ENCODE measurements around the gene PRDM5. TPM values are rescaled to one million over a fixed set of nuclear protein-coding genes. Genes with fewer than 3 reads are reported as not detected.

Gene PRDM5
- polyA plus RNA-seq, 1 donor (not counting 4 experiments of a cell fraction or from before 2014, with no cell fraction given): 3.6 TPM

DNA sequence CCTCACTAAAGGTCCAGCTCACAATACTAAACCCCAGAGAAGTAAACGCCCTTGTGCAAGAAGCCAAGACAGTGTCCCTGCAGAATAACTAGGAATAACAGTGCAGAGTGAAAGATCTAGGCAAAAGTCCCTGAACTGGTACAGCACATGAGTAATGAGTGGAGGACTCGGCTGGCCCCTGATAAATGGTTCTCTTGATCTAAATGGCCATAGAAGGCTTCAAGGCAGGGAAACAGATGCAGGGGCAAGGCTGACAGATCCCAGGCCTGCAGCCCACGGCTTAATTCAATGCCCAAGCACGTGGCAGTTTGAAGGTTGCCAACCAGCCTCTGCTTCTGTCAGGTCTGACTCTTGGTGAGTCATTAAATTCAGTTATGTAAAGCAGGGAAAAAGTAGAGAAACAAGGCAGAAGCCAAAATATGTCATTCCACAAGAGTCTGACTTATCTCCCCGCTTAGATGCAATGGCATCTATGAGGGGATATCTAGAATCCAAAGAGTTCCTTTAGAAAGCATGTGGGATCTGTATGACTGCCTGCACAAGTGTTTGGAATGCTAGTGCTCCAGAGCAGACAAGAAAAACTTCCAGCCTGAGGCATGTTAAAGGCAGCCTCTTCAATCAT lies 121.3 kb downstream of the PRDM5 start:
- Histone ChIP-seq H3K4me3 (ENCODE audit: control insufficient read depth in 2 of 3, extremely low read depth in 1 of 3, insufficient read depth in 2 of 3, low read depth in 1 of 3, low read length in 3 of 3) (no peak overlapping the region), H3K27me3 (ENCODE audit: control insufficient read depth, extremely low read depth, insufficient read depth, low read length) (no peaks in the 10 kb centered on the region), H3K9ac (ENCODE audit: control insufficient read depth, extremely low read depth, insufficient read depth, low read length) (no peak overlapping the region), H3K4me2 (ENCODE audit: control insufficient read depth, extremely low read depth, insufficient read depth, low read depth, low read length) (no peak overlapping the region), H3K36me3 (ENCODE audit: control insufficient read depth in 2 of 2, extremely low read depth in 1 of 2, insufficient read depth in 2 of 2, low read length in 2 of 2) (no peaks in the 10 kb centered on the region), H3K27ac (ENCODE audit: control insufficient read depth, insufficient read depth, low read length) (no peak overlapping the region), H3K9me3 (ENCODE audit: control insufficient read depth, low read depth, low read length) (no peaks in the 10 kb centered on the region), H4K20me1 (ENCODE audit: control insufficient read depth, extremely low read depth, insufficient read depth, low read length) (no peaks in the 10 kb centered on the region), H3K79me2 (ENCODE audit: control insufficient read depth, insufficient read depth, low read length) (no peaks in the 10 kb centered on the region), H2AFZ (ENCODE audit: control insufficient read depth, low read length) (no peak overlapping the region), H3K9me1 (ENCODE audit: control insufficient read depth, extremely low read depth, insufficient read depth, low read length) (no peaks in the 10 kb centered on the region), H3K4me1 (ENCODE audit: control insufficient read depth, extremely low read depth, insufficient read depth, low read length) (peaks cover 4% of the 10 kb centered on the region)
- no peak for DNase-seq (ENCODE audit: low read depth, low spot score)
- TF ChIP-seq, protein P1, sequence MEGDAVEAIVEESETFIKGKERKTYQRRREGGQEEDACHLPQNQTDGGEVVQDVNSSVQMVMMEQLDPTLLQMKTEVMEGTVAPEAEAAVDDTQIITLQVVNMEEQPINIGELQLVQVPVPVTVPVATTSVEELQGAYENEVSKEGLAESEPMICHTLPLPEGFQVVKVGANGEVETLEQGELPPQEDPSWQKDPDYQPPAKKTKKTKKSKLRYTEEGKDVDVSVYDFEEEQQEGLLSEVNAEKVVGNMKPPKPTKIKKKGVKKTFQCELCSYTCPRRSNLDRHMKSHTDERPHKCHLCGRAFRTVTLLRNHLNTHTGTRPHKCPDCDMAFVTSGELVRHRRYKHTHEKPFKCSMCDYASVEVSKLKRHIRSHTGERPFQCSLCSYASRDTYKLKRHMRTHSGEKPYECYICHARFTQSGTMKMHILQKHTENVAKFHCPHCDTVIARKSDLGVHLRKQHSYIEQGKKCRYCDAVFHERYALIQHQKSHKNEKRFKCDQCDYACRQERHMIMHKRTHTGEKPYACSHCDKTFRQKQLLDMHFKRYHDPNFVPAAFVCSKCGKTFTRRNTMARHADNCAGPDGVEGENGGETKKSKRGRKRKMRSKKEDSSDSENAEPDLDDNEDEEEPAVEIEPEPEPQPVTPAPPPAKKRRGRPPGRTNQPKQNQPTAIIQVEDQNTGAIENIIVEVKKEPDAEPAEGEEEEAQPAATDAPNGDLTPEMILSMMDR (optimal IDR thresholded peaks at IDR 0.05 in 1 of 3, IDR thresholded peaks at IDR 0.05 in 1 of 3, conservative IDR thresholded peaks at IDR 0.05 in 1 of 3; ENCODE audit: extremely low read depth in 1 of 3, insufficient read depth in 2 of 3, low read length in 3 of 3): no peak
- TF ChIP-seq EZH2 (IDR thresholded peaks at IDR 0.05; ENCODE audit: low read length): no peak
- dilution Hi-C loops (cut with MboI; ENCODE audit: extremely low pct_ligation_motif_present, low sequenced_read_pairs): no loop called here
- FAIRE-seq: peak; percentile 71

DNA sequence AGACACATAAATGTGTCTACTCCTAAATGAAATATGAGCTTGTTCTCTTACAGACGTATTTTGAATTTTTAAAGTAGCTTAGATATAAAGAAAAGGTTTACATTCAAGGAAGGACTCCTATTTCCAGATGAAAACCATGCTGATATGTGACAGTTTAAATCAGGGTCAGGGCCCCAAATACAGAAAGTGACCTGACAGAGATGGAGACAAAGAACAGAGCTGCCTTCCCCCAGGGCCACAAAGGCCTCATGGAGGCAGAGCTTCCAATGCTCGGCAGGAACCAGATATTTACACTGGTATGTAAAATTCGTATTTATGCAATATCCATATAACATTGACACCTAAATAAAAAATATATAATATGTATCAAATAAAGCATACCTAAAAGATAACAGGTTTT lies 124.0 kb downstream of the PRDM5 start:
- Histone ChIP-seq H3K27me3 (ENCODE audit: control insufficient read depth, extremely low read depth, insufficient read depth, low read length) (no peaks in the 10 kb centered on the region), H3K4me2 (ENCODE audit: control insufficient read depth, extremely low read depth, insufficient read depth, low read depth, low read length) (no peak overlapping the region), H3K9me3 (ENCODE audit: control insufficient read depth, low read depth, low read length) (no peaks in the 10 kb centered on the region), H3K4me1 (ENCODE audit: control insufficient read depth, extremely low read depth, insufficient read depth, low read length) (peaks cover 4% of the 10 kb centered on the region), H3K79me2 (ENCODE audit: control insufficient read depth, insufficient read depth, low read length) (no peaks in the 10 kb centered on the region), H3K4me3 (ENCODE audit: control insufficient read depth in 2 of 3, extremely low read depth in 1 of 3, insufficient read depth in 2 of 3, low read depth in 1 of 3, low read length in 3 of 3) (no peak overlapping the region), H3K9ac (ENCODE audit: control insufficient read depth, extremely low read depth, insufficient read depth, low read length) (no peak overlapping the region), H4K20me1 (ENCODE audit: control insufficient read depth, extremely low read depth, insufficient read depth, low read length) (no peaks in the 10 kb centered on the region), H2AFZ (ENCODE audit: control insufficient read depth, low read length) (no peak overlapping the region), H3K27ac (ENCODE audit: control insufficient read depth, insufficient read depth, low read length) (no peak overlapping the region), H3K36me3 (ENCODE audit: control insufficient read depth in 2 of 2, extremely low read depth in 1 of 2, insufficient read depth in 2 of 2, low read length in 2 of 2) (no peaks in the 10 kb centered on the region), H3K9me1 (ENCODE audit: control insufficient read depth, extremely low read depth, insufficient read depth, low read length) (no peaks in the 10 kb centered on the region)
- dilution Hi-C loops (cut with MboI; ENCODE audit: extremely low pct_ligation_motif_present, low sequenced_read_pairs): no loop called here
- FAIRE-seq: no peak
- TF ChIP-seq, protein P1 (optimal IDR thresholded peaks at IDR 0.05 in 1 of 3, IDR thresholded peaks at IDR 0.05 in 1 of 3, conservative IDR thresholded peaks at IDR 0.05 in 1 of 3; ENCODE audit: extremely low read depth in 1 of 3, insufficient read depth in 2 of 3, low read length in 3 of 3): no peak
- no peak for TF ChIP-seq EZH2 (IDR thresholded peaks at IDR 0.05; ENCODE audit: low read length)
- no peak for DNase-seq (ENCODE audit: low read depth, low spot score)

Measured in keratinocyte (primary cell).